K562 (cell line): ENCODE data around the gene RBBP4. TPM values are rescaled to one million over a fixed set of nuclear protein-coding genes. Genes with fewer than 3 reads are reported as not detected.

Experiments used
- ATAC-seq: fragments of 200-7000 bp; cut with Tn5 transposase; 3 replicates; pipeline ENCODE4 v1.9.1; 2020; ENCODE audit warnings: moderate library complexity
- BruUV-seq: library from RNA; stranded (reverse); fragments of 400-500 nt; replicated peaks from 2 replicates; lab custom pipeline; 2021; lab: Mats Ljungman, UMichigan
- CTCF ChIA-PET: fragments of 300-600 bp; formaldehyde crosslinking; extraction: SDS; loops from one replicate; lab custom pipeline; 2021; ENCODE audit warnings: low intra/inter-chr PET ratio; lab: Yijun Ruan, JAX
- POLR2A ChIA-PET: fragments of 300-600, 350-650 bp; sonication (Branson Sonifier 250); formaldehyde crosslinking; extraction: SDS; loops from one replicate; lab custom pipeline; 2021; ENCODE audit warnings: antibody characterized with exemption, inconsistent platforms; lab: Yijun Ruan, JAX
- DNase-seq, 4 experiments: peaks; one replicate each; pipeline versions ENCODE4 v3.0.0 to v3.0.0-alpha.2; 2011 to 2018; ENCODE audit warnings: low spot score in 3 of 4, mixed read lengths in 3 of 4; ENCODE audit errors: extremely low read depth in 1 of 4
- FAIRE-seq: peaks from 2 replicates; lab custom pipeline; 2011; peaks lifted over from hg19 to GRCh38; lab: Jason Lieb, UNC
- H2AFZ ChIP-seq: 2 replicates; pipeline ENCODE4 v1.6.0; 2011; ENCODE audit warnings: low read depth, low read length, control low read depth, inconsistent platforms
- H3K27ac ChIP-seq: fragments of 200-600 bp; 3 replicates; pipeline ENCODE4 v1.8.0; 2011; ENCODE audit warnings: low read depth, mild to moderate bottlenecking, control low read depth, inconsistent platforms, low read length, moderate library complexity, mixed read lengths; ENCODE audit errors: extremely low read depth
- H3K27me3 ChIP-seq, 2 experiments: fragments of 300-600 bp in 1 of 2; 2 replicates in 1 of 2; 3 replicates in 1 of 2; pipeline versions ENCODE4 v1.6.0 to v1.8.0; 2011; ENCODE audit warnings: inconsistent platforms in 2 of 2, low read length in 2 of 2, mild to moderate bottlenecking in 1 of 2, mixed read lengths in 1 of 2, moderate library complexity in 1 of 2; ENCODE audit not compliant: control insufficient read depth in 2 of 2, insufficient read depth in 2 of 2
- H3K36me3 ChIP-seq: fragments of 300-600 bp; 3 replicates; pipeline ENCODE4 v1.8.0; 2011; ENCODE audit warnings: mild to moderate bottlenecking, low read length, inconsistent platforms; ENCODE audit not compliant: control insufficient read depth, insufficient read depth
- H3K4me1 ChIP-seq, 2 experiments: fragments of 200-600 bp in 1 of 2; replicated peaks in 1 of 2; 2 replicates in 1 of 2; 3 replicates in 1 of 2; pipeline versions ENCODE4 v1.5.1 to v1.8.0; 2011; ENCODE audit warnings: inconsistent platforms in 2 of 2, low read length in 2 of 2, mild to moderate bottlenecking in 1 of 2, mixed read lengths in 1 of 2, moderate library complexity in 1 of 2; ENCODE audit not compliant: control insufficient read depth in 2 of 2, insufficient read depth in 2 of 2
- H3K4me2 ChIP-seq: 2 replicates; pipeline ENCODE4 v1.6.1; 2011; ENCODE audit warnings: low read length, control low read depth, inconsistent platforms, mixed read lengths; ENCODE audit not compliant: insufficient read depth
- H3K4me3 ChIP-seq: fragments of 200-600 bp; sonication (generic), shearing (Covaris generic); 2 replicates; pipeline ENCODE4 v1.5.1; 2016; ENCODE audit warnings: control low read depth, inconsistent platforms
- H3K79me2 ChIP-seq: fragments of 200-600 bp; 3 replicates; pipeline ENCODE4 v1.8.0; 2011; ENCODE audit warnings: low read length, inconsistent platforms; ENCODE audit not compliant: control insufficient read depth, insufficient read depth
- H3K9ac ChIP-seq, 2 experiments: 2 replicates each; pipeline versions ENCODE4 v1.6.0 to v1.6.1; 2011; ENCODE audit warnings: low read depth in 2 of 2, low read length in 2 of 2, control low read depth in 1 of 2, inconsistent platforms in 1 of 2, mild to moderate bottlenecking in 1 of 2, mixed read lengths in 1 of 2; ENCODE audit not compliant: insufficient read depth in 1 of 2
- H3K9me1 ChIP-seq: one replicate; pipeline ENCODE4 v1.6.0; 2011; ENCODE audit warnings: inconsistent platforms, mild to moderate bottlenecking, low read length, moderate library complexity; ENCODE audit not compliant: control insufficient read depth, insufficient read depth
- H3K9me3 ChIP-seq: replicated peaks from 2 replicates; pipeline ENCODE4 v1.5.1; 2011; ENCODE audit warnings: low read depth, low read length, inconsistent platforms; ENCODE audit not compliant: control insufficient read depth, insufficient read depth
- H4K20me1 ChIP-seq: replicated peaks from 2 replicates; pipeline ENCODE4 v1.6.1; 2011; ENCODE audit warnings: low read length, inconsistent platforms, mixed read lengths; ENCODE audit not compliant: control insufficient read depth, insufficient read depth
- AFF1 ChIP-seq, 2 experiments: fragments of 450-650 bp; IDR thresholded peaks; 2 replicates each; pipeline ENCODE4 v1.6.1; 2018; ENCODE audit warnings: mild to moderate bottlenecking in 2 of 2, low read depth in 1 of 2; ENCODE audit not compliant: partially characterized antibody in 2 of 2
- CEBPB ChIP-seq: fragments of 450-650 bp; IDR thresholded peaks from 2 replicates; pipeline ENCODE4 v1.6.1; 2016; ENCODE audit warnings: missing genetic modification characterization, missing compliant biosample characterization
- CEBPG ChIP-seq, 3 experiments: fragments of 200-800 bp in 1 of 3; sonication (Bioruptor generic) in 1 of 3; sonication (generic) in 1 of 3; formaldehyde crosslinking in 1 of 3; IDR thresholded peaks in 2 of 3; conservative IDR thresholded peaks in 1 of 3; 2 replicates each; pipeline versions ENCODE4 v1.6.1 to v1.8.0; 2016 to 2022; ENCODE audit warnings: missing compliant biosample characterization in 2 of 3, missing genetic modification characterization in 2 of 3, mild to moderate bottlenecking in 1 of 3, missing genetic modification reagents in 1 of 3
- CSDE1 ChIP-seq, 2 experiments: fragments of 450-650 bp; IDR thresholded peaks; 2 replicates each; pipeline ENCODE4 v1.6.1; 2016; ENCODE audit warnings: mild to moderate bottlenecking in 1 of 2
- HDGF ChIP-seq: fragments of 450-650 bp; IDR thresholded peaks from 2 replicates; pipeline ENCODE4 v1.6.1; 2016
- MCM7 ChIP-seq, 2 experiments: fragments of 450-650 bp; IDR thresholded peaks; 2 replicates each; pipeline ENCODE4 v1.6.1; 2016 to 2018
- NR2F6 ChIP-seq: fragments of 450-650 bp; formaldehyde crosslinking; IDR thresholded peaks from 2 replicates; pipeline ENCODE4 v1.4.0; 2020; ENCODE audit warnings: mild to moderate bottlenecking
- SMARCA5 ChIP-seq: fragments of 450-650 bp; IDR thresholded peaks from 2 replicates; pipeline ENCODE4 v1.6.1; 2016
- SPI1 ChIP-seq: IDR thresholded peaks from 2 replicates; pipeline ENCODE4 v1.6.1; 2011; ENCODE audit warnings: low read depth, low read length, control low read depth, borderline replicate concordance
- ZNF655 ChIP-seq: fragments of 250-450 bp; sonication (Bioruptor Pico); IDR thresholded peaks from 2 replicates; pipeline ENCODE4 v1.5.0; 2021
- WGBS: fragments of 100-300 bp; shearing (Covaris generic); methylation state at CpG from one replicate; pipeline ENCODE4 v1.1.6; 2016; ENCODE audit warnings: low coverage, mixed read lengths; ENCODE audit not compliant: insufficient coverage; ENCODE audit errors: missing lambda C conversion rate; 5-methylcytosine and 5-hydroxymethylcytosine counted together
- in situ Hi-C: fragments of 300-500 bp; cut with MboI; formaldehyde crosslinking; loops from 4 replicates; pipeline ENCODE4 v1.15.0; 2018; ENCODE audit warnings: inconsistent platforms, mixed read lengths
- intact Hi-C: fragments of 100-400 bp; cut with micrococcal nuclease; formaldehyde crosslinking; loops from 2 replicates; pipeline ENCODE4 v1.14.2; 2022
- polyA plus RNA-seq, 8 experiments: library from polyadenylated mRNA; depleted of rRNA in 4 of 8; stranded (reverse) in 5 of 8; unstranded in 3 of 8; fragments of >200 nt; fragmentation: Nextera tagmentation in 2 of 8; fragmentation: Illumina TruSeq in 1 of 8; extraction: Ambion mirVana in 2 of 8; extraction: Trizol in 1 of 8; gene quantifications; 2 replicates each; pipeline versions ENCODE4 v1.2.1 to v1.2.3, GENCODE V29; 2011 to 2014; ENCODE audit warnings: inconsistent platforms in 1 of 8, missing spikeins in 1 of 8
- total RNA-seq, 7 experiments: library from RNA; depleted of rRNA in 6 of 7; stranded (reverse); fragments of >200 nt in 6 of 7; fragmentation: Illumina TruSeq in 2 of 7; extraction: Trizol in 2 of 7; gene quantifications; 2 replicates each; pipeline versions ENCODE4 v1.2.1 to v1.2.3, GENCODE V29; 2011 to 2021; ENCODE audit warnings: low replicate concordance in 1 of 7
- TF ChIP-seq, protein P1 (sequence below): IDR thresholded peaks from 2 replicates; pipeline ENCODE4 v1.6.1; 2016; ENCODE audit warnings: missing genetic modification characterization, missing compliant biosample characterization
- TF ChIP-seq, protein P2 (sequence below): fragments of 450-650 bp; formaldehyde crosslinking; IDR thresholded peaks from 2 replicates; pipeline ENCODE4 v1.4.0; 2020; ENCODE audit warnings: mild to moderate bottlenecking, moderate library complexity

Gene RBBP4
- total and polyA plus RNA-seq, 9 of the 15 experiments (the other 6 are each of a cell fraction or from before 2014, with no cell fraction given) = 185 to 409 (median 259) TPM

DNA sequence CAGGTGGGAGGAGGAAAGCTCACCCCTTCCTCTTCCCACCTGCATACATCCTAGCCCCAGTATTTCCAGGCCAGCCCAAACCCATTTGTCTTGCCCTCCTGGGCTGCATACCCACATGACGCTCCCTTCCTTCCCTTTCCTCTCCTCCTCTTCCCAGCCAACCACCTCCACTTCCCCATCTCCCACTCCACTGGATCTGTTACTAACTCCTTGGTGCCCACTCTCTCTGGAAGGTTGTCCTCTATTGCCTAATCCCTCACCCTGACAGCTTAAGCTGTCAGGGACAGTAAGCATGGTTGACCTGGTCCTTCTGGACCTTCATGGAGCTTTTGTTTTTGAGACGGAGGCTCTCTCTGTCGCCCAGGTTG, 74.6 kb downstream of the RBBP4 start:
- POLR2A ChIA-PET = interaction anchor here (1.0 to 1.6 kb wide), 3 partner anchors 9 to 14 kb away, joined by 3 to 10 read pairs (median 5); no protein-coding TSS in a partner anchor
- no peak overlapping the region for H3K4me3 ChIP-seq
- H3K27ac ChIP-seq = peak overlapping the region; percentile 77
- TF ChIP-seq MCM7 (IDR thresholded peaks at IDR 0.05) (peak in 1 of 2 experiments; percentile 5; a peak in 1 of 4 replicates), SMARCA5 (peak; percentile 44; the same call in 1 of the 2 replicates), AFF1 (IDR thresholded peaks at IDR 0.05; ENCODE audit: low read depth in 1 of 2, partially characterized antibody in 2 of 2) (peak in 1 of 2 experiments; percentile 23), CSDE1 (IDR thresholded peaks at IDR 0.05) (peak in 1 of 2 experiments; percentile 15; a peak in 1 of 4 replicates), HDGF (peak; percentile 93; the same call in 1 of the 2 replicates), CEBPB (tag) (peak; percentile 61), NR2F6 (CRISPR knock-in tag) (no peak), SPI1 (peak; percentile 53; the same call in 1 of the 2 replicates), CEBPG (CRISPR knock-in tag; IDR thresholded peaks at IDR 0.05) (no peak; the same call in 1 of the 2 replicates), CEBPG (tag; conservative IDR thresholded peaks at IDR 0.05 in 1 of 2, IDR thresholded peaks at IDR 0.05 in 1 of 2) (peak in 1 of 2 experiments; percentile 45; a peak in 1 of 4 replicates), ZNF655 (CRISPR knock-in tag) (no peak)
- TF ChIP-seq, protein P1, sequence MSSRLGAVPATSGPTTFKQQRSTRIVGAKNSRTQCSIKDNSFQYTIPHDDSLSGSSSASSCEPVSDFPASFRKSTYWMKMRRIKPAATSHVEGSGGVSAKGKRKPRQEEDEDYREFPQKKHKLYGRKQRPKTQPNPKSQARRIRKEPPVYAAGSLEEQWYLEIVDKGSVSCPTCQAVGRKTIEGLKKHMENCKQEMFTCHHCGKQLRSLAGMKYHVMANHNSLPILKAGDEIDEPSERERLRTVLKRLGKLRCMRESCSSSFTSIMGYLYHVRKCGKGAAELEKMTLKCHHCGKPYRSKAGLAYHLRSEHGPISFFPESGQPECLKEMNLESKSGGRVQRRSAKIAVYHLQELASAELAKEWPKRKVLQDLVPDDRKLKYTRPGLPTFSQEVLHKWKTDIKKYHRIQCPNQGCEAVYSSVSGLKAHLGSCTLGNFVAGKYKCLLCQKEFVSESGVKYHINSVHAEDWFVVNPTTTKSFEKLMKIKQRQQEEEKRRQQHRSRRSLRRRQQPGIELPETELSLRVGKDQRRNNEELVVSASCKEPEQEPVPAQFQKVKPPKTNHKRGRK (tag) = 0 out of 2 replicates have a peak, but pooled peaks have one; percentile 19
- TF ChIP-seq, protein P2, sequence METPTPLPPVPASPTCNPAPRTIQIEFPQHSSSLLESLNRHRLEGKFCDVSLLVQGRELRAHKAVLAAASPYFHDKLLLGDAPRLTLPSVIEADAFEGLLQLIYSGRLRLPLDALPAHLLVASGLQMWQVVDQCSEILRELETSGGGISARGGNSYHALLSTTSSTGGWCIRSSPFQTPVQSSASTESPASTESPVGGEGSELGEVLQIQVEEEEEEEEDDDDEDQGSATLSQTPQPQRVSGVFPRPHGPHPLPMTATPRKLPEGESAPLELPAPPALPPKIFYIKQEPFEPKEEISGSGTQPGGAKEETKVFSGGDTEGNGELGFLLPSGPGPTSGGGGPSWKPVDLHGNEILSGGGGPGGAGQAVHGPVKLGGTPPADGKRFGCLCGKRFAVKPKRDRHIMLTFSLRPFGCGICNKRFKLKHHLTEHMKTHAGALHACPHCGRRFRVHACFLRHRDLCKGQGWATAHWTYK (CRISPR knock-in tag) = no peak

More for the DNA sequence above, 74.6 kb downstream of the RBBP4 start:
- no peak for ATAC-seq
- Histone ChIP-seq H3K79me2 (no peaks in the 10 kb centered on the region), H3K4me1 (peaks cover 33 to 43% of the 10 kb centered on the region in 2 experiments), H2AFZ (peak overlapping the region; percentile 86), H3K27me3 (no peaks in the 10 kb centered on the region), H3K9me1 (no peaks in the 10 kb centered on the region), H3K36me3 (no peaks in the 10 kb centered on the region), H3K9ac (peak overlapping the region; percentile 50 to 69; a peak in 3 of 4 replicates), H4K20me1 (no peaks in the 10 kb centered on the region), H3K9me3 (no peaks in the 10 kb centered on the region), H3K4me2 (peak overlapping the region; percentile 83)
- BruUV-seq = no TSS peak
- no peak for FAIRE-seq
- 63% methylated on average over 3 of the region's 3 CpGs for WGBS
- in situ Hi-C loops = no loop called here
- intact Hi-C loops = no loop called here
- CTCF ChIA-PET = no interaction called here
- DNase-seq = no peak
